Tibial artery (tissue), 4 donors: ENCODE measurements around the gene MAL.

Source experiments
- DNase-seq, 2 donors: peaks; one replicate each; pipeline ENCODE4 v3.0.0-alpha.2; 2019
- H3K27ac ChIP-seq, 2 donors: fragments of 200-600 bp; sonication (generic) in 1 of 2; 1 replicate in 1 of 2; 2 replicates in 1 of 2; pipeline ENCODE4 v1.5.1; 2018 to 2019; ENCODE audit warnings: mild to moderate bottlenecking in 1 of 2
- H3K27me3 ChIP-seq, 2 donors: fragments of 200-600 bp; sonication (generic) in 1 of 2; one replicate each; pipeline versions ENCODE4 v1.5.1 to v1.6.0; 2016 to 2019
- H3K36me3 ChIP-seq, 3 donors: fragments of 200-600 bp; sonication (generic) in 2 of 3; one replicate each; pipeline ENCODE4 v1.5.1; 2016 to 2019; ENCODE audit warnings: mild to moderate bottlenecking in 2 of 3
- H3K4me1 ChIP-seq, 4 donors: fragments of 200-600 bp; sonication (generic) in 2 of 4; 1 replicate in 3 of 4; 2 replicates in 1 of 4; pipeline ENCODE4 v1.5.1; 2016 to 2019
- H3K4me3 ChIP-seq, 2 donors: fragments of 200-600 bp; sonication (generic) in 1 of 2; 1 replicate in 1 of 2; 2 replicates in 1 of 2; pipeline ENCODE4 v1.5.1; 2018 to 2019; ENCODE audit warnings: mild to moderate bottlenecking in 2 of 2
- H3K9me3 ChIP-seq, 3 donors: fragments of 200-600 bp; sonication (generic) in 1 of 3; one replicate each; pipeline ENCODE4 v1.5.1; 2016 to 2019
- intact Hi-C: fragments of 100-400 bp; cut with DNase I; formaldehyde crosslinking; loops from one replicate; pipeline ENCODE4 v1.15.0; 2023; ENCODE audit warnings: low total_unique reads
- TF ChIP-seq, protein P1 (sequence below), 2 experiments: fragments of 200-600 bp in 1 of 2; fragments of 450-650 bp in 1 of 2; IDR thresholded peaks; one replicate each; pipeline ENCODE4 v1.5.1; 2017 to 2019; ENCODE audit warnings: antibody characterized with exemption in 2 of 2, mild to moderate bottlenecking in 1 of 2, moderate library complexity in 1 of 2

The MAL gene

DNA sequence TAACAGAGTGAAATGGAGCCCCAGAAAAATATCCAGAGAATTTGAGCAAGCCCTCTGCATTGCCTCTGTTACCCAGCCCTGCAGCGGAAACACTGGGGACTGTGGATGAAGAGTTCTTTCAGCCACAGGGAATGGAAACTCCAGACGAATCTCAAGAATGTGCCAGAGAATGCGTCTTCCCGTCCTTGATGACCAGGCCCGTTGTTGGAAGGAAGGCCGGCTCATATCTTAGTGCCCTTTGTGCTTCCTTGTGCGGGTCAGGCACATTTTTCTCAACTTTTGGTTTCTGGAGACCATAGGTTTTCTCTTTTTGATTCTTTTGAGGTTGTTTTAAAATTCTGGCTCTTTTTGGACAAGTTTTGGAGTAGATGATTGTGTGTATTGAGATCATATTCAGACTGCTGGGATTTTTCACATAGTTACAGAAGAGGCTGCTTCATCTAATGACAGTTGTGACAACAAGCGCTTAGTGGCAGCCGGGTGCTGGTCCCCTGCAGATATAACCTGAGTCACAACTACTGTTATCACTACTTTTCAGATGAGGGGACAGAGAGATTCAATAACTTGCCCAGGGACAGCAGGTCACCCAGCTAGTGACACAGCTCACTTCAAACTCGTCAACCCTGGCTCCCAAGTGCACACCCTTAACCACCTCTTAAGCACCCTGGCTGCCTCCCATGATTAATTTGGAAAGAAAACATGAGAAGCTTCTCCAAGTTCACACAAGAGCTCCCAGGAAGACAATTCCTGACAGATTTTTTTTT, 15.7 kb downstream of the MAL start:
- H3K36me3 ChIP-seq: no peaks in the 10 kb centered on the region
- peaks cover 0 to 7% (median 0%) of the 10 kb centered on the region in 4 donors for H3K4me1 ChIP-seq
- DNase-seq: no peak
- no peaks in the 10 kb centered on the region for H3K9me3 ChIP-seq
- H3K4me3 ChIP-seq: no peak overlapping the region
- no peak overlapping the region for H3K27ac ChIP-seq
- TF ChIP-seq, protein P1, sequence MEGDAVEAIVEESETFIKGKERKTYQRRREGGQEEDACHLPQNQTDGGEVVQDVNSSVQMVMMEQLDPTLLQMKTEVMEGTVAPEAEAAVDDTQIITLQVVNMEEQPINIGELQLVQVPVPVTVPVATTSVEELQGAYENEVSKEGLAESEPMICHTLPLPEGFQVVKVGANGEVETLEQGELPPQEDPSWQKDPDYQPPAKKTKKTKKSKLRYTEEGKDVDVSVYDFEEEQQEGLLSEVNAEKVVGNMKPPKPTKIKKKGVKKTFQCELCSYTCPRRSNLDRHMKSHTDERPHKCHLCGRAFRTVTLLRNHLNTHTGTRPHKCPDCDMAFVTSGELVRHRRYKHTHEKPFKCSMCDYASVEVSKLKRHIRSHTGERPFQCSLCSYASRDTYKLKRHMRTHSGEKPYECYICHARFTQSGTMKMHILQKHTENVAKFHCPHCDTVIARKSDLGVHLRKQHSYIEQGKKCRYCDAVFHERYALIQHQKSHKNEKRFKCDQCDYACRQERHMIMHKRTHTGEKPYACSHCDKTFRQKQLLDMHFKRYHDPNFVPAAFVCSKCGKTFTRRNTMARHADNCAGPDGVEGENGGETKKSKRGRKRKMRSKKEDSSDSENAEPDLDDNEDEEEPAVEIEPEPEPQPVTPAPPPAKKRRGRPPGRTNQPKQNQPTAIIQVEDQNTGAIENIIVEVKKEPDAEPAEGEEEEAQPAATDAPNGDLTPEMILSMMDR (IDR thresholded peaks at IDR 0.05): no peak
- intact Hi-C loops: no loop called here
- H3K27me3 ChIP-seq: peaks cover 0 to 4% of the 10 kb centered on the region in 2 donors

DNA sequence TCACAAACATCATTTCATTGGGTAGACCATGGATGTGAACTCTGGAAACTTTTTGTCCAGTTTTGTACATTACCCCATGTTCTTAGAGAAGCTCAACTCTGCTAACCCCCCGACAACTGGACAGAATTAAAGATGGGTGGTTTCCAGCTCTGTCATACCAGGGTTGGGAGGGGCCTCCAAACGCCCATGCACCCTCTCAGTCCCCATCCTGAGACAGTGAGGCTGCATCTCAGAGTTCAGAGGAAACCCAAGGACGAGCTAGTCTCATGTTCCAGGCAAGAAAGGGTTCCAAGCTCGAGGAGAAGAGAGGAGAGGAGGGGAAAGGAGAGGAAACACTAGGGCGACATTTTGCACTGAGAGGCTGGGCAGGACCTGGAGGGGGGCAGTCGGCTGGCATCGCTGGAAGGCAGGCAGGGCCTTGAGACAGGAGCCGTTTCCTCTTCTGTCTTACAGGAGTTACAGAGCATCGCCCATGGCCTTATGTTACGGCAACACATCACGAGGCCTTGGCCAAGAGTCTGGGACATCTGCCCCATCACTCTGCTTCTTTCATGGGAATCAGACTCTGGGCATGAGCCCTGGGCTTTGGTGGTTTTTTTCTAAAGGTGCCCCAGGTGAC, 16.4 kb downstream of the MAL start:
- H3K9me3 ChIP-seq: no peaks in the 10 kb centered on the region
- H3K4me1 ChIP-seq: peaks cover 0 to 7% (median 0%) of the 10 kb centered on the region in 4 donors
- no peak for DNase-seq
- H3K4me3 ChIP-seq: no peak overlapping the region
- H3K27me3 ChIP-seq: peaks cover 0 to 7% of the 10 kb centered on the region in 2 donors
- H3K36me3 ChIP-seq: no peaks in the 10 kb centered on the region
- TF ChIP-seq, protein P1 (IDR thresholded peaks at IDR 0.05): no peak
- intact Hi-C loops: no loop called here
- no peak overlapping the region for H3K27ac ChIP-seq

DNA sequence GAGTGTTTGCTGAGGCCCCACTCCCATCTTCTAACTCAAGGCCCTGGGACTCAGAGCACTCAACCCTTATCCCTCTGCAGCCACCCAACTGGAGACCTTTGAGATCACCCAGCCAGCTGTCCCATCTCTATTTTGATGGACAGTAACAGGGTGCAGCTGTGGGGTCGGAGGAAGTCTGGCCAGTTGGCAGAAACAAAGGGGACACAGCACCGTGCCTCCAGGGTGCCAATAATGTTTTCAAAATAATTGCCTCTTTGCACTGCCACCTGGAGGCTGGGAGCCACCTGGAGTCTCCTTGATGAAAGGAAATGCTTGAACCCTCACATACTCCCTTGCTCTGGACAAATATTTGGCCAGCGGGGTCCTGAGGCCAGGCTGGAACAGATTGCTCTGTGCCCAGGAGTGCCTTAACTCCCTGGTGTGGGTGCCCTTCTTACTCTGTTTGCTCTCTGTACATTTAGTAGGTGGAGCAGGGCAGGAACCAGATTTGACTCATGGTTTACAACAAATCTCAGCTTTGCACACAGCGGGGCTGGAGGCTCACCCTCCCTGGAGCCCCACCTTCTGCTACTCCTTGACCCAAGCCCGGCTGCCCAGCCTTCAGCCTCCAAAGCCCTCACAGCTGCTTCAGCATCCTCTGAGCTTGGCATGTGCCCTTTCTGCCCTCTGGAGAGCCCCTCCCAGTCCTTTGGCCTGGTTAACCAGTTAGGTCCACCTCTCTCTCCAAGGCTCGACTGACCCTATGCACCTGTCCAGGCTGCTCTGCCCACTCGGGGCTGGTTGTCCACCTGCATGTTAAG, 17.2 kb downstream of the MAL start:
- Histone ChIP-seq H3K36me3 (no peaks in the 10 kb centered on the region), H3K9me3 (no peaks in the 10 kb centered on the region), H3K27me3 (peaks cover 0 to 8% of the 10 kb centered on the region in 2 donors), H3K4me1 (peaks cover 0 to 7% (median 0%) of the 10 kb centered on the region in 4 donors), H3K27ac (no peak overlapping the region), H3K4me3 (no peak overlapping the region)
- intact Hi-C loops: no loop called here
- no peak for DNase-seq
- TF ChIP-seq, protein P1 (IDR thresholded peaks at IDR 0.05): no peak

DNA sequence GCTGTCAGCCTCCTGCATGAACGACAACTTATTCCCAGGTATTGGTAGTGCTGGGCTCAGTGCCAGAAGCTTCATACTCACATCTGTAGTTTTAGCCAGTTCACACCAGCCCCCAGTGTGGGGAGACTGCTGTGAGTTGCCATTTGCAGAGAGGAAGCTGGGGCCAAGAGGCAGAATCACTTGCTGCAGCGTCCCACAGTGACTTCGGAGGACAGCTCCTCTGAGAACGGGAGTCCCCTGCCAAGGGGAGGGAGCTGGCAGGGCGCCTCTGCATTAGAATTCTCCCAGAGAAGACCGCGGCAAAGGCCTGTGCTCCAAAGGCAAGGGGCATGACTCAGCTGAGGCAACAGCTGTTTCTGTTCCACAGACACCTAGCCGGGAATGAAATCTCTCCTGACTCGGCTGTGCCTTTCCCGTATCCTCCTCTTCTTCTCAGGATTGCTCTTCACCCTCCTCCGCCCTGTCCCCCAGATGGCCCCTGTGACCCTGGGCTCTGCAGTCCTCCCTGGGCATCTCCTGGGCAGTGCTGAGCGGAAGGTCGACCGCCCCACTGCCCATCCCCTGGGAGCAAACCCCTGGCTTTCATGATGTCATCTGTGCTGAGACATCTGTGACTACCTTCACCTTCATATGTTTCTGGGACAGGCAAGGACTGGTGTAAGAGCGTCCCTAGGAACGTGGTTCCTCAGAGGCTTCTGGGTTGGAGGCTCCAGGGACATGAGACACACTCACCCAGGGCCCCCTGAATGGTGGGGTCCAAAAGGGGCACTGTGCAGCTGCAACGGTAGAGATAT, 18.0 kb downstream of the MAL start:
- intact Hi-C loops: no loop called here
- Histone ChIP-seq H3K36me3 (no peaks in the 10 kb centered on the region), H3K4me1 (peaks cover 0 to 7% (median 0%) of the 10 kb centered on the region in 4 donors), H3K9me3 (no peaks in the 10 kb centered on the region), H3K4me3 (no peak overlapping the region), H3K27me3 (peaks cover 0 to 15% of the 10 kb centered on the region in 2 donors), H3K27ac (no peak overlapping the region)
- peak in 1 of 2 donors; percentile 76 for DNase-seq
- TF ChIP-seq, protein P1 (IDR thresholded peaks at IDR 0.05): no peak

DNA sequence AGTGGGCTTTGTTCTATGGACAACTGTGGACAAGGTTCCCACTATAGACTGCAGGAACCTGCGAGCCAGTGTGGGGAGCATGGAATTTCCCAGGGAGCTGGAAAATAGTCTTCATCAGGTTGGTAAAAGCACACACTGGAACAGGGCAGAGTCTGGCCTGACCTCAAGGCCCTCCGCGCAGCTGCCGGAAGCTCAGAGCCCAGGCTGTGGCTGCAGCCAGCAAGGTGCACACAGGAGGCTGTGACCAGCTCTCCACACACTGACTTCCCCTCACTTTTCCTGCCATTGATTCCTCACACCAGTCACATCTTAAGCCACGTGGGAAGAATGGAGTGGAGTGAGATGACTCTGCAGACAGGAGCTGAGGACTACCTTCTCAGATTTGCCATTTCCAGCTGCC, 19.1 kb downstream of the MAL start:
- DNase-seq: no peak
- Histone ChIP-seq H3K4me1 (peaks cover 0 to 7% (median 0%) of the 10 kb centered on the region in 4 donors), H3K27me3 (peaks cover 0 to 24% of the 10 kb centered on the region in 2 donors), H3K4me3 (no peak overlapping the region), H3K9me3 (no peaks in the 10 kb centered on the region), H3K27ac (no peak overlapping the region), H3K36me3 (no peaks in the 10 kb centered on the region)
- TF ChIP-seq, protein P1 (IDR thresholded peaks at IDR 0.05): no peak
- intact Hi-C loops: no loop called here
